Gastroesophageal sphincter (tissue), 4 donors: ENCODE results near the gene ARL5C. TPM values are rescaled to one million over a fixed set of nuclear protein-coding genes. Genes with fewer than 3 reads are reported as not detected.

Experiments
- ATAC-seq: fragments of 150-250 bp; one replicate; pipeline ENCODE4 v1.9.1; 2016; ENCODE audit warnings: mild to moderate bottlenecking, moderate library complexity
- H3K27ac ChIP-seq, 4 donors: fragments of 200-600 bp; sonication (generic) in 3 of 4; 1 replicate in 3 of 4; 2 replicates in 1 of 4; pipeline ENCODE4 v1.5.1; 2016 to 2019
- H3K27me3 ChIP-seq: fragments of 200-600 bp; sonication (generic); one replicate; pipeline ENCODE4 v1.5.1; 2019
- H3K36me3 ChIP-seq, 2 donors: fragments of 200-600 bp; sonication (generic); one replicate each; pipeline ENCODE4 v1.5.1; 2019; ENCODE audit warnings: control low read depth in 1 of 2
- H3K4me1 ChIP-seq, 3 donors: fragments of 200-600 bp; sonication (generic); 1 replicate in 2 of 3; 2 replicates in 1 of 3; pipeline ENCODE4 v1.5.1; 2016 to 2019; ENCODE audit warnings: control low read depth in 2 of 3
- H3K4me3 ChIP-seq, 2 donors: fragments of 200-600 bp; sonication (generic); one replicate each; pipeline ENCODE4 v1.5.1; 2019; ENCODE audit warnings: mild to moderate bottlenecking in 1 of 2, moderate library complexity in 1 of 2
- H3K9me3 ChIP-seq, 3 donors: fragments of 200-600 bp; sonication (generic); one replicate each; pipeline ENCODE4 v1.5.1; 2017 to 2019; ENCODE audit warnings: control low read depth in 2 of 3
- EP300 ChIP-seq: sonication (generic); formaldehyde crosslinking; IDR thresholded peaks from one replicate; pipeline ENCODE4 v1.6.1; 2017; ENCODE audit warnings: antibody characterized with exemption, mild to moderate bottlenecking
- POLR2A ChIP-seq, 2 donors: fragments of 450-650 bp; IDR thresholded peaks; one replicate each; pipeline ENCODE4 v1.6.1; 2017; ENCODE audit warnings: antibody characterized with exemption in 2 of 2, mild to moderate bottlenecking in 2 of 2, moderate library complexity in 1 of 2
- POLR2AphosphoS5 ChIP-seq: sonication (generic); formaldehyde crosslinking; IDR thresholded peaks from one replicate; pipeline ENCODE4 v1.6.1; 2017; ENCODE audit warnings: antibody characterized with exemption
- WGBS, 2 donors: methylation state at CpG; one replicate each; pipeline ENCODE4 v1.1.5; 2018; ENCODE audit warnings: low coverage in 1 of 2; 5-methylcytosine and 5-hydroxymethylcytosine counted together
- total RNA-seq, 4 donors: library from RNA; depleted of rRNA; stranded (reverse); fragments of >200 nt; gene quantifications; one replicate each; pipeline ENCODE4 v1.1.0, GENCODE V29; 2016
- TF ChIP-seq, protein P1 (sequence below), 4 experiments: fragments of 200-600 bp in 2 of 4; fragments of 450-650 bp in 2 of 4; sonication (generic) in 1 of 4; IDR thresholded peaks; one replicate each; pipeline ENCODE4 v1.5.1; 2017 to 2019; ENCODE audit warnings: antibody characterized with exemption in 4 of 4, mild to moderate bottlenecking in 2 of 4, moderate library complexity in 2 of 4

The ARL5C gene
- total RNA-seq, 4 donors from 2014 or later = not detected

- H3K9me3 ChIP-seq = no peaks in the 10 kb centered on the region
- H3K36me3 ChIP-seq = peaks cover 0 to 45% of the 10 kb centered on the region in 2 donors
- peaks cover 0 to 62% (median 15%) of the 10 kb centered on the region in 3 donors for H3K4me1 ChIP-seq
- ATAC-seq = no peak
- WGBS, 2 donors = 57 to 64% methylated on average over 3 to 6 of the region's 10 CpGs
- H3K4me3 ChIP-seq = peak overlapping the region in 1 of 2 donors; percentile 1
- TF ChIP-seq, protein P1, sequence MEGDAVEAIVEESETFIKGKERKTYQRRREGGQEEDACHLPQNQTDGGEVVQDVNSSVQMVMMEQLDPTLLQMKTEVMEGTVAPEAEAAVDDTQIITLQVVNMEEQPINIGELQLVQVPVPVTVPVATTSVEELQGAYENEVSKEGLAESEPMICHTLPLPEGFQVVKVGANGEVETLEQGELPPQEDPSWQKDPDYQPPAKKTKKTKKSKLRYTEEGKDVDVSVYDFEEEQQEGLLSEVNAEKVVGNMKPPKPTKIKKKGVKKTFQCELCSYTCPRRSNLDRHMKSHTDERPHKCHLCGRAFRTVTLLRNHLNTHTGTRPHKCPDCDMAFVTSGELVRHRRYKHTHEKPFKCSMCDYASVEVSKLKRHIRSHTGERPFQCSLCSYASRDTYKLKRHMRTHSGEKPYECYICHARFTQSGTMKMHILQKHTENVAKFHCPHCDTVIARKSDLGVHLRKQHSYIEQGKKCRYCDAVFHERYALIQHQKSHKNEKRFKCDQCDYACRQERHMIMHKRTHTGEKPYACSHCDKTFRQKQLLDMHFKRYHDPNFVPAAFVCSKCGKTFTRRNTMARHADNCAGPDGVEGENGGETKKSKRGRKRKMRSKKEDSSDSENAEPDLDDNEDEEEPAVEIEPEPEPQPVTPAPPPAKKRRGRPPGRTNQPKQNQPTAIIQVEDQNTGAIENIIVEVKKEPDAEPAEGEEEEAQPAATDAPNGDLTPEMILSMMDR (IDR thresholded peaks at IDR 0.05) = no peak
- TF ChIP-seq EP300 = no peak
- TF ChIP-seq POLR2AphosphoS5 = no peak
- no peak for TF ChIP-seq POLR2A (IDR thresholded peaks at IDR 0.05)
- H3K27me3 ChIP-seq = no peaks in the 10 kb centered on the region
- H3K27ac ChIP-seq = peak overlapping the region in 3 of 4 donors; percentile 64 to 95 (median 89)
Measured at GRCh38 chr17:39194985-39195524, 29.1 kb upstream of the ARL5C start.

DNA sequence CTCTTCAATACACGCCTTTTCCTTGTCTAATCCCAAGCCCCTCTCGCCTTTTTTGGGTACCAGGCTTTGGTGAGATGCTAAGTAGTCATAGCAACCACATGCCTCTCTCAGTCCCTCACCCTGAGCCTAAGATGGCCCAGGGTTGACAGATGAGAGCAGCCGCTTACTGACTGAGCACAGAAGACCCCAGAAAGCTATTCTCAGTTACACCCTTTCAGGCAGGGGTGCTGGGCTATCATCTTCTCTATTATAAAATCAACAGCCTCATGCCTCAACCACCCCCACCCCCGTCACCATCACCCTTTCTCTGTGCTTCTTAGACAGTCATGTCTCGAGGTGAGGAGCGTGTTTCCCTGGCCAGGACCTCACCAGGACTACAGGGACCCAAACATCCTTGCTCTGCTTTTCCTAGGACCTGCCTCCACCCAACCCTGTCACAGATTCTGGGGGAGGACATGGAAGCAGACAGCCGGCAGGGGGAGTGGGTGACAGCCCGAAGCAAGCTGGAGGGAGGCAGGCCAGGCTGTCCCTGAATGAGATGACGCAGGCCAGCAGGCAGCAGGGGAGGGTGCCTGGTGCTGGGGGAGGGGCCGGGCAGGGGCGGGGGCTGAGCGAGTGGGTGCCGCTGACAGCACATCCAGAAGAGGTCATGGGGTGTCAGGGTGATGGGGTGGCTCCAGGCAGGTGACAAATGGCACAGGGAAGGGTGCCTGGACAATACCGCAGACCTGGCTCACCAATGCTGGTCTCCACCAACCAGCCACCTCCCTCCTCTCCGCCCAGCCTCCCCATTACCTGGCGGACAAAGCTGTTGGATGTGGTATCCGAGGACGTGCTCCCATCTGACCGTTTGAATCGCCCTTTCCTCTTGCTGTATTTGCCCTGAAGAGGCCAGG is 28.4 kb upstream of the ARL5C start:
- H3K36me3 ChIP-seq = peaks cover 0 to 52% of the 10 kb centered on the region in 2 donors
- peaks cover 0 to 59% (median 15%) of the 10 kb centered on the region in 3 donors for H3K4me1 ChIP-seq
- peak overlapping the region in 1 of 2 donors; percentile 1 for H3K4me3 ChIP-seq
- peak; percentile 63 for ATAC-seq
- peak overlapping the region in 3 of 4 donors; percentile 64 to 95 (median 89) for H3K27ac ChIP-seq
- TF ChIP-seq POLR2AphosphoS5 = no peak
- TF ChIP-seq EP300 = no peak
- TF ChIP-seq POLR2A (IDR thresholded peaks at IDR 0.05) = no peak
- TF ChIP-seq, protein P1 (IDR thresholded peaks at IDR 0.05) = peak in 3 of 4 experiments; percentile 27 to 56 (median 38)
- no peaks in the 10 kb centered on the region for H3K9me3 ChIP-seq
- 32 to 52% methylated on average over 4 to 6 of the region's 20 CpGs for WGBS, 2 donors
- H3K27me3 ChIP-seq = no peaks in the 10 kb centered on the region

DNA sequence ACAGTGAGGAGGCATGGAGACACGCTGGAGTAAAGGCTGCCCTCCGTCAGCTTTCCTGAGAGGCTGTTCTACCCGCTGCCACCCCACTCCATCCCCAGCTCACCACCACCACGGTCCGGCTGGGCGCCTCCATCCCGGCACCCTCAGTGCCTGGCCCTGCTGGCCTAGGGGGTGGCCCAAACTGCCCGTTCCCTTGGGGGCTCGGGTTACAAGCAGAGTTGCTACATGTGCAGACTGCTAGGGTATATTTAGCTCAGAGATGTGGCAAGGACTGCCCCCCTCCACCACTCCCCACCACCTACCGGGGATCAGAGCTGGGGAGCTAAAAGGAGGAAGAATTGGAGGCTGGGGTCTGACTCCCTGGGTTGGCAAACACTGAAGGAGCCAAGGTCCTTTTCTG is 27.4 kb upstream of the ARL5C start:
- no peaks in the 10 kb centered on the region for H3K9me3 ChIP-seq
- TF ChIP-seq POLR2A (IDR thresholded peaks at IDR 0.05) = no peak
- no peak for TF ChIP-seq EP300
- peaks cover 0 to 62% of the 10 kb centered on the region in 2 donors for H3K36me3 ChIP-seq
- no peak overlapping the region for H3K4me3 ChIP-seq
- peaks cover 0 to 49% (median 15%) of the 10 kb centered on the region in 3 donors for H3K4me1 ChIP-seq
- no peak overlapping the region for H3K27ac ChIP-seq
- WGBS, 2 donors = 75 to 94% methylated on average over 3 to 4 of the region's 10 CpGs
- no peaks in the 10 kb centered on the region for H3K27me3 ChIP-seq
- no peak for ATAC-seq

- 90% methylated on average over 10 of the region's 16 CpGs; no CpG with 5 or more reads in 1 of the 2 donors for WGBS, 2 donors
- H3K36me3 ChIP-seq = peaks cover 0 to 66% of the 10 kb centered on the region in 2 donors
- H3K27me3 ChIP-seq = no peaks in the 10 kb centered on the region
- TF ChIP-seq POLR2A (IDR thresholded peaks at IDR 0.05) (no peak), EP300 (no peak), POLR2AphosphoS5 (no peak)
- TF ChIP-seq, protein P1 (IDR thresholded peaks at IDR 0.05) = no peak
- no peak overlapping the region for H3K4me3 ChIP-seq
- H3K4me1 ChIP-seq = peaks cover 0 to 44% (median 12%) of the 10 kb centered on the region in 3 donors
- ATAC-seq = no peak
- H3K9me3 ChIP-seq = no peaks in the 10 kb centered on the region
- H3K27ac ChIP-seq = no peak overlapping the region
Measured at GRCh38 chr17:39192901-39193300, 26.9 kb upstream of the ARL5C start.

DNA sequence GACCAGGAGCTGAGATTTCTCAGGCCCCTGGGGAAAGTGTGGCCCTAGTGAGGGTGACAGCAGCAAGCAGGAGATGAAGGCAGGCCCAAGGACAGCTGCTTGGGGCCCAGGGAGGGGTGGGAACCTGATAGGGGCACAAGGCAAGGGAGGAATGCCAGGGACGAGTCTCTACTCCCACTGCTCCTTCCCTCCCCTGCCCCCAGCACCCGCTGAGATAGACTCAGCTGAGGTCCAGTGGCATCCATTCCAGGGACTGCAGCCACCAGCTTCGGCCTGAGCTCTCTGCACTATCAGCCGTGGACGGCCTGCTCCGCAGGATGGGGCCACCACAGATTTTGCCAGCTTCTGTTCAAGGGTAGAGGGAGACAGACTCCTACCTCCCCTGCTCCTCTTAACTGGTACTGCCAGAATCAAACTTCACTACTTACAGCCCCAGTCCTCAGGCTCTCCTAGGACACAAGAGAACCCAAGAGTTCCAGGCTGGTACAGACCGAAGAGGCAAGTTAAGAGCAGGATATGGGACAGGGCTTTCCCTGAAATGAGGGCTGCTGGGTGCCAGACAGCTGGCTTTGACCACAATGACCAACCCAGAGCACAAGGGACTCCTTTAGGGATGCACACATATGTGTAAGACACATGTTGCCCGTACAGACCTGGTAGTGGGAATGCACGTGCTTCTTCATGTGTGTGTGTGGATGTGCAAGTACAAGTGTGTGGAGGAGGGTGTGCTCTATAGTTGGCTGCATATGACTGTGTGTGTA is 26.0 kb upstream of the ARL5C start:
- no peak overlapping the region for H3K4me3 ChIP-seq
- TF ChIP-seq, protein P1 (IDR thresholded peaks at IDR 0.05) = no peak
- TF ChIP-seq EP300 (no peak), POLR2A (IDR thresholded peaks at IDR 0.05) (no peak), POLR2AphosphoS5 (no peak)
- no peaks in the 10 kb centered on the region for H3K9me3 ChIP-seq
- no peak overlapping the region for H3K27ac ChIP-seq
- no peak for ATAC-seq
- H3K36me3 ChIP-seq = peaks cover 0 to 76% of the 10 kb centered on the region in 2 donors
- peaks cover 0 to 38% (median 10%) of the 10 kb centered on the region in 3 donors for H3K4me1 ChIP-seq
- no peaks in the 10 kb centered on the region for H3K27me3 ChIP-seq
- WGBS, 2 donors = 67 to 94% methylated on average over 1 to 7 of the region's 9 CpGs
